OCI-M2 (cell line): ENCODE results near the gene MGAT5B.

ENCODE experiments used
- DNase-seq: peaks from one replicate; lab custom pipeline; 2025; ENCODE audit not compliant: unreplicated experiment; lab: John Stamatoyannopoulos, UW

Gene MGAT5B

DNA sequence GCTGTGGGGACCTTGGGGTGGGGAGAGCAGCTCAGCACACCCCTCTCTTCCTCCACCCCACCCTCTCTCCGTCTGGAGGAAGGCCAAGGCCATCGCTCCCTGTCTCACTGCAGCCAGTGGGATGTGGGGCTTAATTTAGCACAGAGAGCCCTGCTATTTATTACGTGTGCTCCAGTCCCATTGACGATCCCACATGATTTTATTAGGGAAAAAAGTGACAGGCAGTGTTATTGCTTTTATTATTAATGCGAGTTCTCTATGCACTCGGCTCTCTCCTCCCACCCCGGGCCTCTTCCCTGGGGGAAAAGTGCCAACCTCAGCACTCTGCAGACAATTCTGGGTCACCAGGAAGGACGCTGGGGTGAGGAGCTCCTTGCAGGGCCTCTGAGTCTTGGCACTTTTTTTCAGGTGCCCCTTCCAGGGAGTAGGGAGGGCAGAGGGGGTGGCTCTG, 57.3 kb downstream of the MGAT5B start:
- no peak for DNase-seq

DNA sequence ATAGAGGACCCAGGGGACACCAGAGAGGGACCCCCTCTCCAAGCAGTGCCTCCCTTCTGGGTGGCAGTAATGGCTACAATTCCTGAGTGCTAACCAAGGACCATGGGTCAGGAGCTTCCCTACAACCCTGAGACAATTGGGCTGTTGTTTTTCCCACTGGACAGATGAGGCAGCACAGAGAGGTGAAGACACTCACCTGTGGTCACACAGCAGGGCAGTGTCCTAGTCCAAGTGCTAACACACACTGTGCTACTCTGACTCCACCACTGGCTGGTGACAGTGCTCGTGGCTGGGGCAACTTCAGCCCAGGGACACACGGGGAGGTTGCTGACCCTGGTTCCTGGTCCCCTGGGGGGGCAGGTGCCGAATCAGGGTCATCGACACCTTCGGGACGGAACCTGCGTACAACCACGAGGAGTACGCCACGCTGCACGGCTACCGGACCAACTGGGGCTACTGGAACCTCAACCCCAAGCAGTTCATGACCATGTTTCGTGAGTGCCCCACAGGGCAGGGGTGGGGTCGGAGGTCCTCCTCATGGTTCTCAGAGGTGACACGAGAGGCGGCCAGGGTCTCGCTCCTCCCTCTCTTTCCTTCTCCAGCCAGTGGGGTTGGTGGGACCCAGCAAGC, 58.1 kb downstream of the MGAT5B start:
- no peak for DNase-seq

DNA sequence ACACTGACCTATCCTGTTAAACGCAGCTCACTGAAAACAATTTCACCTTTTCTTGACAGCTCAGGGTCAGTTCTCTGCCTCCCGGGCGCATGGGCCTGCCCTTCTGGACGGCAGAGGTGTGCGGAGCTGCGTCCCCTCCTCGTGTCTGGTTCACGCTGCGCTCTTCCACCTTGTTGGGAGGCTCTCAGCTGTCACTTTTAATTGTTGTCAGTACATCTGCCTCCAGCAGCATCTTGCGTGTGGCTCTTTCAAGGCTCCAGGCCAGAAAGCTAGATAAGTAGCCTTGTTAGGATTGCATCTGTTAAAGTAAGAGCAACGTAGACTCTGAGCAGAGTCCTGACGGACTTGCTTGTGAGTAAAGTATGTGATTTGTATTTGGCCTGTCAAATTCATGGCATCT, 59.4 kb downstream of the MGAT5B start:
- DNase-seq, result no peak

DNA sequence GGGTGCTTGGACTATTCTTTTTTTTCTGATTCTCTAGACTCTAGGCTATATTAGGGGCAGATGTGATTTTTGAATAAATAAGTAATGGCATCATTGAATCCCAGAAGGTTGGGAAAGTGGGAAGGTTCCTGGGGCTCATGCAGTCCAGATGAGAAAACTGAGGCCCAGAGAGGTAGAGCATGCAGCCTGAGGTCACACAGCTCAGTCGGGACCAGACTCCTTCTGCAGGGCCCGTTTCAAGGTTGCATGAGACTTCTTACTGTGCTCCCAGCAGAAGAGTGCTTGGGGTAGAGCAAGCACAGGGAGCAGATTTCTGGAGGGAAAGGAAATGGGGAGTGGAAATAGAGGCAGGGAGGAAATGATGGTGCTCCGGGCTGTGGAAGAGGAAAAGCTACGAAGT, 59.8 kb downstream of the MGAT5B start:
- DNase-seq, result no peak

DNA sequence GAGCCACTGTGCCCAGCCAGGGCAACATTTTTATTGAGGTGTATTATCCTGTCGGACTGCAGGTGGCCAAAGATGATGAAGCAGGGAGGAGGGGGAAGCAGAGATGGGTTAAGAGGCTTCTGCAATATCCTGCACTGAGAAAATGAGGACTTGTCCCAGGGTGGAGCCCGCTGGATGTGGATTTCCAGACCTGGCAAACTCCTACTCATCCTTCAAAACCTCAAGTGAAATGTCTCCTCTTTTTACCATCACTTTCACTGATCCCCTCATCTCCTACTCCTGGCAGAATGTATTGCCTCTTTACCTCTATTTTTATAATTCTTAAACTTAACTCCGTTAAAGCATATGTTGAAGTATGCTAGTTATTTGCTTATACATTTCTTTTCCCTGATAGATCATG, 60.9 kb downstream of the MGAT5B start:
- no peak for DNase-seq

DNA sequence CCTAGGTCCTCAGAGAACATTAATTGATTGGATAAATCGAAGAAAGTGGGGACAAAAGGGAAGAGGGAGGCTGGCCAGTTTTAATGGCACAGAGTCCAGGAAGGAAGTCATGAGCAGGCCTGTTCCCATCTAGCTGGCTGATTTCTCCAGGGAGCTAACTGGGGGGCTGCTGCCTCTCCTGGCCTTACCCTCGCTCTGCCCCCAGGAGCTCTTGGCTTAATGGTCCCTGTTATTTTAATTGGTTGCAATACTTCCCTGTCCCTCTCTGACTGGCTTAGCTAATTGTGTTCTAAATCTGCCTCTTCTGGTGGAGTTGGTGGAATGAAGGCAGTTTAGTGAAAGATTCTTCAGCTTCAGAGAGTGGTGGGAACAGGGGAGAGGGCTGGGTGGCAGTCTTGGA, 61.4 kb downstream of the MGAT5B start:
- DNase-seq, result no peak

DNA sequence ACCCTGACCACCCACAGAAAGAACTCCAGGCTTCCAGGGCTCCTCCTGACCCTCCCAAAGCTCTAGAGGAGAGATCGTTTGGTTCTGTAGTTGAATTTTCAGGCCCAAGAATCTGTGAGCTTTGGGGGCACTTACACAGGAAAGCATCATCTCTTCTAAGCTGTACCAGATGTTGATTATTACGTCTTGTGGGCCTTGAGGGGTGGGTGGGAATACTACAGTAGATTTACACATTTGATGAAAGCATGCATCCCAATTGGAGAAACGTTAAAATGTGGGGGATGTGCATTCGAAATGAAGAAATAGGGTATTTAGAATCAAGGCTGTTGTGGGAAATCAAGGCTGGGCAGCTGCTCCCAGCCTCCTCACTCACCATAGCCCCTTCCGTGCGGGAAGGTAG, 61.9 kb downstream of the MGAT5B start:
- no peak for DNase-seq

DNA sequence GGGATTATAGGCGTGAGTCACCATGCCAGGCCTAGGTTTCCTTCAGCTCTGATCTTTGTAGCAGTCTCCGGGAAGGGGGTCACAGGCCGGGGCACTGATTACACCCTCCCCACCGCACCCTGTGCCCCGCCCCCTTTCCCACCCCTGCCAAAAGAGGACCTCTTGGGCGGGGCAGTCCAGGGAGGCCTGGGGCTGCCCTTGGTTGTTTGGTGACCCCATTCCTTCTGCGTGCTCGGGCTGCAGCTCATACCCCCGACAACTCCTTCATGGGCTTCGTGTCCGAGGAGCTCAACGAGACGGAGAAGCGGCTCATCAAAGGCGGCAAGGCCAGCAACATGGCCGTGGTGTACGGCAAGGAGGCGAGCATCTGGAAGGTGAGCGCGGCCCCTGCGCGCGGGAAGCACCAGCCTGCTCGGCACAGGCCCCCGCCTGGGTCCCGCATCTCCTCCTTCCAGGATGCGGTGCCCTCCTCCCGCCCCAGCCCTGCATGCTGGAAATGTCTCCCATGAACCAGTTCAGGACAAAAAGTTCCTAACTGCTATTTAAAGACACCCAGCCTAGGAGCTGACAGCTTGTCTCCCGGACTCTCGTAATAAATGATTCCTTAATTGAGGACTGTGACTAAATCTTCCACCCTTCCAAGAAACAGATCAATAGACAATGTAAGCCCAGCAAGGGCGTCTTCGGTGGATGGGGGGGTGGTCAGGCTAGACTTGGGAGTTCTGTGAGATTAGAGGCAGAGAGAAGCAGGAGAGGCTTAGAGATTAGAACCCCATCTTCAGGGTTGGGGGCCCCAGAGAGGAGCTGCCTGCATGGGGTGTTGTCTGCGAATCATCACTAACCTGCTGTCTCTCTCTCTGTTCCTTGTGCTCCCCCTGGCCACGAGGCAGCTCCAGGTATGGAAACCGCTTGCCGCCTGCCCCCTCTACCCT, 64.5 kb downstream of the MGAT5B start:
- DNase-seq, result no peak

DNA sequence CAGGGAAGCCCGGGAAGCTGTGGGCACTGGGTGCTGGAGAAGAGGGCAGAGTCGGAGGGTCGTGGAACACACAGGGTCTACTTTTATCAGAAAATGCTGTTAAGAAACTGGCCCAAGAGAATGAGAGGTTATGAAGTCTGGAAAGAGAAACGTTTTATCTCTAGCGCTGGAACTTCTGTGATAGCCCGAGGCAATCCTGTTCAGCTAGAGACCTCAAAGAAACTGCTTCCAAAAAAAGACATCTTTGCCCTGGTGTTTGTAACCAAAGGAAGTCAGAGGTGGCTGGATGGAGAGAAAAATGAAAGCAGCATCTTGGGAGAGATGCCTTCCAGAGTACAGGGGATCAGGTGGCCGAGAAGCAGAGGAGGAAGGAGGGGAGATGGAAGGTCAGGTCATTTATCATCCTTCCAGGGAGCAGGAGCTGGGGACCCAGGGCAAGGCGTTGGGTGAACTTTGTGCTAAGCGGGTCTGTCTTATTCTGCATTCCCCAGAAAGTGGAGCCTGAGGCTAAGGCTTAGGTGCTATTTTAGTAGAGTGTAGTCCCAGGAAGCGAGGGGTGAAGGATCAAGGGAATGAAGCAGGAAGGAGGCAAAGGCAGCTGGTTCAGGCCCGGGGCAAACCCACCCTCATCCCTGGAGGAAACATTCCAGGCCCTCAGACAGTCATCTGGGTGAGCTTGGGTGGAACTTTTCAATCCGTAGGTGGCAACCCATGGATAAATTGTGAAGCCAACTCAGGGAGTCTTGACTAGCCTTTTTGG, 66.5 kb downstream of the MGAT5B start:
- DNase-seq, result no peak

DNA sequence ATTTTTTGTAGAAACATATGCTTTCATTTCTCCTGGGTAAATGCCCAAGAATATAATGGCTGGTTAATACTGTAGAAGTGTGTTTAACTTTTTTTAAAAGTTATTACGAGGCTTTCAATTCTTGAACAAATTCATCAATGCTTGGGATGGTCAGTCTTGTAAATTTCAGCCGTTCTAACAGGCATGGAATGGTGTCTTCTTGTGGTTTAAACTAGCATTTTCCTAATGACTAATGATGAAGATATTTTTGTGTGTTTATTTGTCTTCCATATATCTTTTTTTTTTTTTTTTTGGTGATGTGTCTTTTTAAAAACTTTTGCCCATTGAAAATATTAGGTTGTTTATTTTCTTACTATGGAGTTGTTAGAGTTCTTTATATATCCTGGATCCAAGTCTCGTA, 67.1 kb downstream of the MGAT5B start:
- DNase-seq, result no peak

DNA sequence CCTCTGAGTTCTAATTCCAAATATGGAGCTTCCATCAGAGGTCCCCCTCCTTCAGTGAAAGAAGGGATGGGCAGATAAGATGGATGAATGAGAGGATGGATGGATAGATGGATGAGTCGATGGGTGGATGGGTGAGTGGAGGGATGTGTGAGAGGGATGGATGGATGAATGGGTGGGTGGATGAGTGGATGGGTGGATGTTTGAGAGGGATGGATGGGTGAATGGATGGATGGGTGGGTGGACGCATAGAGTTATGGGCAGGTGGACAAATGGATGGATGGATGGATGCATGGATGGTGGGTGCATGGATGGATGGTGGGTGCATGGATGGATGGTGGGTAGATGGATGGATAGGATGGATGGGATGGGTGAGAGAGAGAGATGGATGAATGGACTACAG, 69.0 kb downstream of the MGAT5B start:
- DNase-seq, result no peak

DNA sequence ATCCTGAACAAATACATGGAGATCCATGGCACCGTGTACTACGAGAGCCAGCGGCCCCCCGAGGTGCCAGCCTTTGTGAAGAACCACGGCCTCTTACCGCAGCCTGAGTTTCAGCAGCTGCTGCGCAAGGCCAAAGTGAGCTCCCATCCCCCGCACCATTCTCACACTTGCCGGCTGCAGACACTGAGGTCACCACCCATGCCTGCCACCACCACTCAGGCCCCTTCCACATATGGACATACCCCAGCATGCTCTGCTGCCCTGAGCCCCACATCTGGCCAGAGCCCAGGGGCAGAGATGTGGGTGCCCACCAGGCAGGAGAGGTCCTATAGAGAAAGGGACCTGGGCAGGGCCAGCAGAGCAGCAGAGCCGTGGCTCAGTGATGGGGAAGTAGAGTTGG, 69.8 kb downstream of the MGAT5B start:
- DNase-seq, result no peak

DNA sequence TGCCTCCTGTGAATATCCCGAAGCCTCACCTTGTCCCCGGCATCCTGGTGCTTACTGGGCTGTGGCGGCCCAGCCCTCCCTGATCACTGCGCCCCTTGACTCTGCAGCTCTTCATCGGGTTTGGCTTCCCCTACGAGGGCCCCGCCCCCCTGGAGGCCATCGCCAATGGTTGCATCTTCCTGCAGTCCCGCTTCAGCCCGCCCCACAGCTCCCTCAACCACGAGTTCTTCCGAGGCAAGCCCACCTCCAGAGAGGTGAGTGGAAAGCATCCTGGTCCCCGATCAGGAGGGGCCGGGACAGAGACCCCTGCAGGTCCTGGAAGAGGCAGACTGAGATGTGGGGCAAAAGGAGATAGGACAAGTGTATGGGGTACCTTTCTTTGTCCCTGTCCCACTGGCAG, 72.1 kb downstream of the MGAT5B start:
- no peak for DNase-seq

DNA sequence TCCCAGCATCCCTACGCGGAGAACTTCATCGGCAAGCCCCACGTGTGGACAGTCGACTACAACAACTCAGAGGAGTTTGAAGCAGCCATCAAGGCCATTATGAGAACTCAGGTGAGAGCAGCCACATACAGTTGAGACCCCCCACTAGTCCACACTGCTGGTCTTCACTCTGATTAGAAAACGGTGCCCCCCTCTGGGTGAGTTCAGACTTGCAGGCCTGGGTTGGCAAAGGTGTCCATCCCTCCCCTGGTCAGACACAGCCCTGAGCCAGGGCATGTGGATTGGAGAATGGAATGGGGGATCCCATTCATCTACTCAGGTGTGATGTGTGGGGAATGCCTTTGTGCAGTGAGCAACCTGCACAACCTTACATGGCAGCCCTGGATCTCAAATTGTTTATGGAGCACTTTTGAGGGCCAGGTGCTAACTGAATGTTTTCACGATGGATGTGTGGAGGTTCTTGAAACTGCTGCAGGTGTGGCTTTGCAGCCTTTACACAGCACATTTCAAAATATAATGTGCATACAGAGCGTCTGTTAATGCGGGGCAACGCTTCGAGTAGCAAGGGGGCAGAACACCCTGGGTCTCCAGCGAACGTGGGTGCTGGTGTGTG, 72.6 kb downstream of the MGAT5B start:
- DNase-seq, result no peak

DNA sequence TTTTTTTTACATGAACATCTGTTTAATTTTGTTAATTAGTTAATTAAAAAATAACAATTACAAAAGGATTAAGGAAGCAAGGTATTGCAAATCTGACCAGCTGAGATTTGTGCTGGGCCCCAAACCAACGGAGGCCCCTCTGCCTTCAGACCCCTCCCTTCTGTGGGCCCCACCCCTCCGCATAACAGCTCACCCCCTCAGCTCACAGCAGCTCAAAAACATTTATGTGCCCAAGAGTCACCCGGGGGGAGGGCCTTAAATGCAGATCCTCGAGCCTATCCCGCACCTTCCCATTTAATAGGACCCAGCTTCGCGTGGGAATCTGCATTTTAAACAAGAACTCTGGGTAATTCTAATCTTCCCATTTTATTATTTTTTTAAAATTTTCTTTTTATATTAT, 75.0 kb downstream of the MGAT5B start:
- no peak for DNase-seq

DNA sequence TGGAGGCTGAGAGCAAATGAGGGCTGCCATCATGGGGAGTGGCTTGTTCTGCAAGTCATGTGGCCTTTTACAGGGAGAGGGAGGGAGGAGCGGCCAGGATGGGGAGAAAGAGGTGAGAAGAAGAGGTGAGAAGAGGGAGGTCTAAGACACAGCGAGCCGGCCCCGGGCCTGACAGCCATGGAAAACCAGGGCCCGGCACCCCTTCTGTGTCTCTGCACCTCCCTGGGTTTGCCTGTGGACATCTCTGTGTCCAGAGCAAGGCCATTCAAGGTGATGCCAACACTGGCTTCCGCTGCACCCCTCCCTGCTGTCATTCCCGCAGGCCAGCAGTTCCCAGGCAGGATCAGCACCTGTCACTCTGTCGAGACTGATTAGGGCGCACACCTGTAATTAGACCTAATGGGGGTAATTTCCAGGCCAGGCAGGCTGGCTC, 75.6 kb downstream of the MGAT5B start:
- DNase-seq, result no peak

DNA sequence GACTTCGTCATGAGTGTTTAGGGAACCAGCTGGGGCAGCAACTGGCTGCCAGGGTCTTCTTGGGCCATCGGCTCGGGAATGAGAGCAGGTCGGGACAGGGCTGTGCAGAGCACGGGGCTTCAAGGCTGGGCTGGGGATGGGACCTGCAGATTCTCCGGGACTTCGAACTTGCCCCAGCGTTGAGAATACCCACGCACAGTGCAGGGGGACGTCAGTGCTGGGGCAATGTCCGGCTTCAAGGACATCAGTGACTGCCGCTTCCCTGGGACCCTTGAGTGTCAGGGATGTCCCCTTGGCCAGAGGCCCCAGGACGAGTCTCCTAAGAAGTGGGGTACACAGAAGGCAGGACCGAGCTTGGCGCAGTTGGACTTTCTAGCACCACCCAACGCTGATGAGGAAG, 76.3 kb downstream of the MGAT5B start:
- DNase-seq, result no peak

DNA sequence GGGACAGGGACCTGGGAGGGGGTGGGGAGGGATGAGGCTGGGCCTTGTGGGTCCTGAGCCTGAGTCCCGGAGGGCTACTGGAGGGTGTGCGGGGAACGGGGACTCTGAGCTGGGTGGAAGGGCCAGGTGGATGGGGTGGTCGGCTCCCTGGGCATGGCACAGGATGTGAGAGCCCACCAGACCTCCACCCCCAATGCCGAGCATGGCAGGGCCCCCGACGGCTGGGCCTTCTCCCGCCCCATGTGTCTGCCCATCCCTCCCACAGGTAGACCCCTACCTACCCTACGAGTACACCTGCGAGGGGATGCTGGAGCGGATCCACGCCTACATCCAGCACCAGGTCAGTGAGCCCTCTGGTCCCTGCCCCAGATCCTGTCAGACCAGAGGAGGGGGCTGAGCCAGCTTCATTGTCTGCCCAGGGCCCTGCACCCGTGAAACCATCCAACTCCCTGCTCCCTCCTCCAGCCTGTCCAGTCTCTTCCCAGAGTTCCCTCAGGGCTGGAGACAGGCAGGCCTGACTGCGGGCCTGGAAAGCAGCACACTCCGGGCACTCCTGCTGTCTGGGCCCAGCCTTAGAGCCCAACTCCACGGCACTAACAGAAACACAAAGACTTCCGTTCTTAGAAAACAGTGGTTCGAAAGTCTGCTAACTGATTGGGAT, 78.0 kb downstream of the MGAT5B start:
- DNase-seq, result no peak

DNA sequence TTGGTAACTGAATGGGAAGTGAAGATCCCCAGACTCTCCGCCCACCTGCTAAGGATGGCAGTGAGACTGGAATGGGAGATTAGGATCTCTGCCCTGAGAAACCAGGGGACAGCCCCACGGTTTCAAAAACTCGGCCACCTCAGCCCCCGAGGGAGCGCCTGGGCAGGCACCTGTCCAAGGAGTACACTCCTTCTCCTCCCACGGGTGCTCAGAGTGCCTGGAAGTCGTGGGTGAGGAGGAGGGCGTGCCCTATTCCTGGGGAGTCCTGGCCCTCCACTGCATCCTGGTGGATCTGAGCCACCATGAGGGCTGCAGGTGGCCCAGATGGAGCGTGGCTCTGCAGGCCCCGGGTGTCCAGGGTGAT, 78.5 kb downstream of the MGAT5B start:
- no peak for DNase-seq

DNA sequence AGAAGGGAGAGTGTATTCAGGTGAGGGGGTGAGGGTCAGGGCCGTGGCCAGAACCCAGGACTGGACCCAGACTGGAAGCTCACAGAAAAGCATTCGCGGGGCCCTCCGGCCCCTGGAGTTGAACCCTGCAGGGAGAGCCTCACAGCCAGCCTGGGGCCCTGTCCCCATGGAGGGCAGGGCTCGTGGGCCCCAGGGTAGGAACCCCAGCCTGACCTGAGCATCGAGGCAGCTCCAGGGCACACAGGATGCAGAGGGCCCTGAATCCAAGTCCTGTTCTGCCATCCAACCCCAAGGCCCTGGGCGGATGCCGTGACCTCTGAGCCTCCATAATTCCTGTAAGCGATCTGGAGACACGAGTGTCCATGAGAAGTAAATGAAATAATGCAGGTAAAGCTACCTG, 79.1 kb downstream of the MGAT5B start:
- no peak for DNase-seq

DNA sequence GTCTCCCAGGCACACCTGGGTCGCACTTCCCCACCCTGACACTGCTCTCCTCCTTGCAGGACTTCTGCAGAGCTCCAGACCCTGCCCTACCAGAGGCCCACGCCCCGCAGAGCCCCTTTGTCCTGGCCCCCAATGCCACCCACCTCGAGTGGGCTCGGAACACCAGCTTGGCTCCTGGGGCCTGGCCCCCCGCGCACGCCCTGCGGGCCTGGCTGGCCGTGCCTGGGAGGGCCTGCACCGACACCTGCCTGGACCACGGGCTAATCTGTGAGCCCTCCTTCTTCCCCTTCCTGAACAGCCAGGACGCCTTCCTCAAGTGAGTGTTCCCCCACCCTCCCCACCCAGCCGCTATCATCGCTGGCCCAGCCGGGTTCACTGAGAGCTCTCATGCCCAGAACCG, 79.6 kb downstream of the MGAT5B start:
- DNase-seq, result no peak
